K562 treated with DMSO at 1 percent for 4 hours (cell line): Measurements from ENCODE around the gene GRAPL. TPM values are rescaled to one million over a fixed set of nuclear protein-coding genes. Genes with fewer than 3 reads are reported as not detected.

Experiments
- total RNA-seq: library from RNA; unstranded; fragments of 300-600 nt; gene quantifications from 2 replicates; pipeline ENCODE4 v1.2.3, GENCODE V29; 2022; ENCODE audit not compliant: insufficient read depth

Gene GRAPL
- not detected in 2 replicates for total RNA-seq

DNA sequence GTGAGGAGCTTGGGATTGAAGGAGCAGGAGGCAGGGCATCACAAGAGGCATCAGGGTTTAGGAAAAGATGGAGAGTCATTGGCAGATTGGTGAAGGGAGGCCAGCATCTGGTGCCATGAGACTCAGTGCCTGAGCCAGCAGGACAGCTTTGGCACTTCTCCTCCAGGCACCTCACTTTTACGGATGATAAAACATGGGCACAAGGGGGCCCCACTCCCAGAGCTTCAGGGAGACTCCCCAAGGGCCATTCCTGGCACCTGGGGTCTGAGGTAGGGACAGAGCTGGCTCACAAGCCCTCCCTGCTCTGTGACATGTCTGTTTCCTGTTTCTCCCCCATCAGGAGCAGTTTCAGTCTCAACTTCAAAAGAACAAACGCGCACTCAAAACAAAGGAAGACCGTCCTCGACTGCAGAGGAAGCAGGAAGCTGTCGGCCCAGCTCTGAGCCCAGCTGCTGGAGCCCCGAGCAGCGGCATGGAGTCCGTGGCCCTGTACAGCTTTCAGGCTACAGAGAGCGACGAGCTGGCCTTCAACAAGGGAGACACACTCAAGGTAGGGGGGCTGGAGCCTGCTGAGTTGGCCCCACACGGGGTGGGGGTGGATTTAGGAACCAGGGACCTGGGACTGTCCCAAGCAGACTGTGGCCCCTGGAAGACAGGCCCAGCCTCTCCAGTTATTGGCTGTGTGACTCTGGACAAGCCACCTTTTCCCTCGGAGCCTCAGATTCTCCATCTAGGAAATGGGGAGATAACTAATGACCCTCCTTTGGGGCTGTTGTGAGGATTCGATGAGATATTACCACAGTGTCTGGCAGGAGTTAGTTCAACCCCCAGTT, at the start of gene GRAPL:
Gene GRAPL (plus strand): TSS at position 442 of the 833 bp plus-strand sequence. CDS start 31 bp downstream, at position 473.

Other genes starting within 250 kb of the GRAPL start
- gene SLC5A10, start 175.4 kb upstream of the GRAPL start, total RNA-seq, result not detected in 2 replicates
- 4.3 and 7.3 TPM in 2 replicates for gene FAM83G, start 122.8 kb upstream of the GRAPL start, total RNA-seq
- gene GRAP, start 80.6 kb upstream of the GRAPL start, total RNA-seq, result not detected in 2 replicates
- 6.8 and 9.8 TPM in 2 replicates for gene EPN2, start 109.8 kb downstream of the GRAPL start, total RNA-seq
- 10.7 and 13.8 TPM in 2 replicates for gene B9D1, start 235.1 kb downstream of the GRAPL start, total RNA-seq